Erythroblast (primary cell): Measurements from ENCODE around the gene DNAJB1.

ENCODE experiments used
- GATA1 ChIP-seq: IDR thresholded peaks from 2 replicates; pipeline ENCODE4 v1.6.1; 2011; ENCODE audit warnings: low read depth, mild to moderate bottlenecking, control low read depth, low read length, moderate library complexity
- POLR2A ChIP-seq: IDR thresholded peaks from 2 replicates; pipeline ENCODE4 v1.6.1; 2011; ENCODE audit warnings: mild to moderate bottlenecking, low read length

GRCh38 chr19:14487370-14488125 is 30.6 kb downstream of the DNAJB1 start:
- TF ChIP-seq POLR2A, result no peak
- TF ChIP-seq GATA1, result no peak
